Non-pigmented ciliary epithelial cell (primary cell): Measurements from ENCODE around the gene HEXD.
"Not testable (repeated sequence)": the region's sequence is repeated elsewhere in the genome, so short reads cannot be mapped to it uniquely, and the experiment has no call there.

Experiments used
- DNase-seq: peaks from one replicate; pipeline ENCODE4 v3.0.0-alpha.2; 2010; ENCODE audit warnings: low read depth

Gene HEXD

DNA sequence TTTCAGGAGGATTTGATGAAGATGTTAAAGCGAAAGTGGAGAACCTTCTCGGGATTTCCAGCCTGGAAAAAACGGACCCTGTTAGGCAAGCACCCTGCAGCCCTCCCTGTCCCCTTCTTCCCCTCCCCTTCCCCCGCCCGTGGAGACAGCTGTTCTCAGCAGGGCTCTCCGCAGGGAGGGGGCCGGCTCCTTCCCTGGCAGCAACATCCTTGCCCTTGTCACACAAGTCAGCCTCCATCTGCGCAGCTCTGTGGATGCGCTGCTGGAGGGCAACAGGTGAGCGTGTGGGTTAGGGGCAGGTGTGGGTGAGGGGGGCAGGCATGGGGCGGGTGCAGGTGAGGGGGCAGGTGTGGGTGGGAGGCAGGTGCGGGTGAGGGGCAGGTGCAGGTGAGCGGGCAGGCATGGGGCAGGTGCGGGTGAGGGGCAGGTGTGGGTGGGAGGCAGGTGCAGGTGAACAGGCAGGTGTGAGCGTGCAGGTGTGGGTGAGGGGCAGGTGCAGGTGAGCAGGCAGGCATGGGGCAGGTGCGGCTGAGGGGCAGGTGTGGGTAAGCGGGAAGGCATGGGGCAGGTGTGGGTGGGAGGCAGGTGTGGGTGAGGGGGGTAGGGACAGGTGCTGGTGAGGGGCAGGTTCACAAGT is 23.0 kb downstream of the HEXD start:
- no peak for DNase-seq

DNA sequence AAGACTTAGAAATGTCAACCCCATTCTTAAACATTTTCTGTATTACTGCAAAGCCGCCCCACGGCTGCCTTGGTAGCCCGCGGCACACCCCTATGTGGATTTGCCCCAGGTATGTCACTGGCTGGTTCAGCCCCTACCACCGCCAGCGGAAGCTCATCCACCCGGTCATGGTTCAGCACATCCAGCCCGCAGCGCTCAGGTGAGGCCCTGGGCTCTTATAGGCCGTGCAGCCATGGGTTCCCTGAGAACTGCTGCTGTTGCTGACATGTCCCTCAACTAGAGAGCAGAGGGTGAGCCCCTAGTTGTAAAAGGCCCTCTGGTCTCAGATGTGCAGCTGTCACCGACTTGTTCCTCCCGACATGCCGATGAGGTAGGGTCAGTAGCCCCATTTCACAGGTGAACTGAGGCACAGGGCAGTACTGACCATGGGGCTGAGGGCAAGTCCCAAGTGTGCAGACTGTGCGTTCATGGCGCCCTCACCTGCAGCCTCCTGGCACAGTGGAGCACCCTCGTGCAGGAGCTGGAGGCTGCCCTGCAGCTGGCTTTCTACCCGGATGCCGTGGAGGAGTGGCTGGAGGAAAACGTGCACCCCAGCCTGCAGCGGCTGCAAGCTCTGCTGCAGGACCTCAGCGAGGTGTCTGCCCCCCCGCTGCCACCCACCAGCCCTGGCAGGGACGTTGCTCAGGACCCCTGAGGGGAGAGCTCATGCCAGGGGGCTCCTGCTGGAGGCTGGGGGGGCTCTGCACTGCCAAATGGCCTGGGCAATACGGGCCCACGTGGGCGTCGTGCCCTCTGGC is 23.7 kb downstream of the HEXD start:
- DNase-seq = no peak

DNA sequence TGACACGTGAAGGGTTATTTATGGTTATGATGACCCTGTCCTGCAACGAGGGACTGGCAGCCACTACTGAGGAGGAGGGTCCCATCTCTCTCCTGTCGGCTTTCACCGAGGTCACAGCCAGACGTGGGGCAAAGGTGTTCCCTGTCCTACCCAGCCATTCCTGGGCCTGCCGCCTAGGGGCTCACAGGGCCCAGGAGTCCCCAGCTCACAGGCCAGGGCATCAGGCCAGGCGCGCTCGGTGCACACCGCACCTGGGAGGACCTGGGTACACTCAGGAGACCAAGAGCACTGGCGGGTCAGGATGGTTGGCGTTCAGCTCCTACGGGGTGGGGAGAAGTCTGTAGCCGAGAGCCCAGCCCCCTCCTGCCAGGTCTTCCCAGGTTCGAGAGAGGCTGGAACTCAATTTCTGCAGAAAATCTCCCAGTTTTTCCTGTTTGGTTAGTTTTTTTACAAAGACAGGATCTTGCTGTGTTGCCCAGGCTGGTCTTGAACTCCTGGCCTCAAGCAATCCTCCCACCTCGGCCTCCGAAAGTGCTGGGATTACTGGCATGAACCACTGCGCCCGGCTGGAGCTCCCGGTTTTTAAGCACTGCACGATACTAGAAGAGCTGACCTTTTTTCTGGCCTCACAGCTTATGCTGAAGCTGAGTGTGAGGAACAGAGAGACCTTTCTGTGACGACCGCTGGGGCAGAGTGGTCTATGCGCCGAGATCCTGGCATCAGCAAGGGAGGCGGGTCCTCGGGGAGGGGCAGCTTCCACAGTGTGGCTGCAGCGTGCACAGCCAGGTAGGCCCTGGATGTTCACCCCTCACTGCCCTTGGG is 24.7 kb downstream of the HEXD start:
- DNase-seq = no peak

DNA sequence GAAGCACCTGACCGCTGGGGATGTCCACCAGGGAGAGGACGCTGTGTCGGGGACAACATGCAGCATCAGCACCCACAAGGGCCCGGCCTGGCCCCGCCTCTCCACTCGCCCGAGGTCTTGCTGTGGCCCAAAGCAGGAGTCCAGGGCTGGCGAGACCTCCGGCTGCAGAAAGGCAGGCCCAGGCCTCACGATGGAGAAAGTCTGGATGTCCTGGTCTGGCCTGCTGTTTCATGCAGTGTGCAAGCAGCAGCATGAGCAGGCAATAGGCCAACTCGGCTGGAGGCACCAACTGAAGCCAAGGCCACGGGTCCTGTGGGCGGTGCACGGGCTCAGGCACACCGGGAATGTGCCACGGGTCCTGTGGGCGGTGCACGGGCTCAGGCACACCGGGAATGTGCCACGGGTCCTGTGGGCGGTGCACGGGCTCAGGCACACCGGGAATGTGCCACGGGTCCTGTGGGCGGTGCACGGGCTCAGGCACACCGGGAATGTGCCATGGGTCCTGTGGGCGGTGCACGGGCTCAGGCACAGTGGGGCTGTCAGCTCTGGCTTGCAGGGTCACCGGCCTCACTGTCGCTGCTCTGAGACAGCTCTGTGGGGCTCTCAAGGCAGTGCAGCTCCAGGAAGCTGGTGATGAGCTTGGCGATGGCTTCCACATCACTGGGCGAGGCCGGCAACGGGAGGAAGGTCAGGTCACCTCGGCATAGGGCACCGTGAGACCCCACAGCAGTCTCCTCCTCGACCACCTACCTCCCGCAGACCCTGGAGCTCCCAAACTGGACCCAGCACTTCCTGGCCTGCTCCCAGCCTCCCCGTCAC is 25.5 kb downstream of the HEXD start:
- no peak for DNase-seq

DNA sequence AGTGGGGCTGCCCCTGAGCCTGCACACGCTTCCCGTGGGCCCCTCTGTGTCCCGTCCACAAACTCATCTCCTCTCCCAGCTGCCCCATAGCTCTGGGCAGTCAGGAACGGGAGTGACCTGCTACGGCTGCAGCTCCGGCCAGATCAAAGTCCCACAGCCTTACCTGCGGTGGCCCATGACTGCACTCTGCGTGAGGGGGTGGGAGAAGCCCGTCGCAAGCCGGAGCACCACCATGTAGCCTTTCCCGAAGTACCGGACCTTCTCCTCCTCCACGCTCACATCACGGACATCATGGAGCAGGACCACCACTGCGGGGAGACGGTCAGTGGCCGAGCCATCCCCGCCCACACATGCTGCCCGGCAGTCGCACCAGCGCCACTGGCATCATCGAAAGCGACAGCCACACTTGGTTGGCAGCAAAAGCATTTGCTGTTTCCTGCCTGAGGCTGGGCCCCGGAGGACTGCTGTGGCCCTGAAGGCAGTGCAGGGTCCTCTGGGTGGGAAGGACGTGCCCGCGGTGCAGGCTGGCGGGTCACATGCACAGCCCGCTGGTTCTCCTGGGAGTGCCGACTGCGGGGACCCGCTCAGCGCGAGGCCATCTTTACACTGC is 26.2 kb downstream of the HEXD start:
- no peak for DNase-seq

DNA sequence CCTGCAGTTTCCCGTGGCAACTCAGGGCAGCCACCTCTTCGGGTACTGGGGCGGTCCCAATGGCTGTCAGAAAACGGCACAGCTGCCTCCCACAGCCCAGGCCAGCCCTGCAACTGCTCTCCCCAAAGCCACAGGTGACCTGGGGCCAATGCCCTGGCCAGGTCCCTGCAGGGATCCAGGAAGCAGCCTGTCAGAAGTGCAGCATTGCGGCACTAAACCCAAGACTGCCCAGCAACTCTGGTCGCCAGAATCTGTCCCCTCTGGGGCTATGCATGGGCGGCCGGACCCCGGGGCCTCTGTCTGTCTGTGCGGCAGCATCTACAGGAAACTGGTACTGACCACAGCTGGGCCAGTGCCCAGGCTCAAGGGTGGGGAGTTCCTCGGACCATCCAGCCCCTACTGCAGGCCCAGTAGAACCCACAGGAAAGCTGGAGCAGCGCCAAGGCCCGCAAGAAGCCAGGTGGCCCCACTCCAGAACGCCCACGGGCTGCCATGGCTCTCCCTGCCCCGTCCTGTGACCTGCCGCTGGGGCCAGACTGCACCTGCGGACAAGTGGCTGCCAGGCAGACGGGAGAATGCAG is 26.9 kb downstream of the HEXD start:
- no peak for DNase-seq

DNA sequence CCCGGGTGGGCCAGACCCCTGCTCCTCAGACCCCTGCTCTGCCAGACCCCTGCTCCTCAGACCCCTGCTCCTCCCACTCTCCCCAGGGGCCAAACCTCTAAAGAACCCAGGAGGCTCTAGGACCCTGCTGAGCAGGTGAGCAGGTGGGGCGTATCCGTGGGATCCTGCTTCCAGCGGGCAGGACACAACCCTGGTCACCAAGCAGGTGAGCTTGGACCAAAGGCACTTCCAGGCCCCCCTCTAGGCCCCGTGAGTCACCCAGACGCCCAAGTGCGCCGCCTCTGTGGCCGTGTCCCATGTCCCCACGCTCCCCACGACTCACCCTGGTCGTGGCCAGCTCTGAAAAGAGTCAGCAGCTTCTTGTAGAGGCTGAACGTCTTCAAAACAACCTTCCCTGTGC is 27.4 kb downstream of the HEXD start:
- no peak for DNase-seq

DNA sequence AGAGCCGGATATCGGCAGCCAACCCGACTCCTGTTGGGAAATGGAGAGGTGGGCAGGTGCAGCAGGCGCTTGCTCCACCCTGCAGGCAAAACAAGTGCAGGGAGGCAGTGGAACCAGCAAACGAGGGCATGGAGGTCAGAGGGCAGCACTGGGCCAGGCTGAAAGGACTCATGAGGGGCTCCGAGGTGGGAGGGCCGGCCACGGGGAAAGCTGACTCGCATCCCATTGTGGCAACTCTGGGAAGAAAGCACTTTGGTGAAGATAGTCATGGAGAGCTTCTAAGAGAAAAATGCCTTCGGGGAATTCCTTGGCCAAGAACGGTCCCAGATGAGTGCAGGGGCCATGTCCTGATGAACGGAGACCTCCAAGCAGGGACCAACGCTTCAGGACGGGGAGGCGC is 28.0 kb downstream of the HEXD start:
- no peak for DNase-seq

DNA sequence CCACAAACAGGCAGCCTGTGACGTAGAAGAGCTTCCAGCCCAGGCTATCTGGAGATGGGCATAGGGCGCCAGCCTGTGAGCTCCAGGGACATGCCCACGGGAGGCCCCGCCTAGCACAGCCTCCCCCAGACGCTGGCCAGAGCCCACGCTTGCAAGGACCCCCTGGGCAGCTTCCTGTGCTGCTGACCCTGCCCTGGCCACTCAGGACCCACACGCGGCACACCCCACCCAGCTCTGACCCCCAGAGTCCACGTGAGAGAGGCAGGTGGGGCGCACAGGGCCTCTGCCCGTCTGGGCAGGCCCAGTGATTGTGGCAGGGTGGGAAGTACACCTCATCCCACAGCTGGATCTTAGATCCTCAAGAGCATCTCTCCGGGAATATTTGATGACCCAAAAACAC is 28.5 kb downstream of the HEXD start:
- DNase-seq = no peak

DNA sequence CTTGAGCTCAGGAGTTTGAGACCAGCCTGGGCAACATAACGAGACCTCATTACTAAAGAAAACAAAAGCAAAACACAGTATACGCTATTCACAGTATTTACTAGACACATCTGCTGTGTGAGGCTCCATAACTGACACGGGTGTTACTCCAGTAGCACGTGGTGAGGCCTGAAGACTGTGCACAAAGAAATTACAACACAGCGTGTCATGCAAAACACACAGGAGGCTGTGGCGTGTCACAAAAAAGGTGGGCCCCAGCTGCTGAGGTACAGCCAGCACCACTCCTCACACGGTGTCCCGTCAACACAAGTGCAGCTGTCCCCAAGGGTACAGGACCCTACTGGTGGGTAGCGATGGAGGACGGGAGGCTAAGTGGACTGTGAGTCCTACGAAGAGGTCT is 29.7 kb downstream of the HEXD start:
- no peak for DNase-seq

DNA sequence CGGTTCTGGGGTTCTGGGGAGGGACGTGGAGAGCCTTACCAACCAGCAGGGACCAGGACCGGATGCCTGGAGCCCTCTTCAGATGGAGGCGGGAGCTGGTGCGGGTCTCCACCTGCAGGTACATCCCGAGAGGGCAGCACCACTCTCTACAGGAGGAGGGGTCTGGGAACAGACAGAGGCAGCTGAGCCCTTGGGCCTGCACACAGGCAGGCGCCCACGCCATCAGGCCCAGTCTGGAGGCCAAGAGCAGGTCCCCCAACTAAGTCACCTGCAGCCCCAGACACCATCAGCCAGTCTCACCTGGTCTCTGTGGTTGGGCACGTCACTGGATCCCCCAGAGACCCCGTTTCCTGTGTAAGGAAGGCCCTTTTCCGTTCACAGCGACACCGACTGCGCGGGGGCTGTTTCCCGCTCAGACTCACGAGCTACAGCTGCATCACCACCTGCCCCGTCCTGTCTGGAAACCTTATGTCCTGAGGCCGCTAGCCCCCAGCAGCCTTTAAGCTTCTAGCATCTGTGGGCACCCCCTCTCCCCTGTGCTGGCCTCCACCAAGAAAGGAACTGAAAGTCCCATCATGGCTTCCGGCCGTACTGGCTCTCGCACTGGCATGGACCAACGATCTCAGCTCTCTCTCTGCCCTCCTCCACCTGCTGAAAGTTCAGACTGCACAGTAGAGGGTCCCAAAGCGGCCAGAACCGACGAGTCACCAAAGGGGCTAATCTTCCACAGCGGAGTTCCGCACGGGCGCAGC is 31.2 kb downstream of the HEXD start:
- no peak for DNase-seq

DNA sequence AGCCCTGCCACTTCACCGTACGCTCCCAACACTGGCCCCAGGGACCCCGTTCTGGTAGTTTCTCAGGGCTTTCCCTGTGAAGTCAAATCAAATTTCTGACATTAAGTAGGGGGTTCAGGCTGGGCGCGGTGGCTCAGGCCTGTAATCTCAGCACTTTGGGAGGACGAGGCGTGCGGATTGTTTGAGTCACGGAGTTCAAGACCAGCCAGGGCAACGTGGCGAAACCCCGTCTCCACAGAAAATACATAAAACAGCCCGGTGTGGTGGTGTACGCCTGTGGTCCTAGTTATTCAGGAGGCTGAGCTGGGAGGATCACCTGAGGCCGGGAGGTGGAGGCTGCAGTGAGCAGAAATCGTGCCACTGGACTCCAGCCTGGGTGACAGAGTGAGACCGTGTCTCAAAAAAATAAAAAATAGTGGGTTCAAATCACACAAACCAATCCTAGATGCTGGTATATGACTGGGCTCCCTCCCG is 31.8 kb downstream of the HEXD start:
- no peak for DNase-seq

DNA sequence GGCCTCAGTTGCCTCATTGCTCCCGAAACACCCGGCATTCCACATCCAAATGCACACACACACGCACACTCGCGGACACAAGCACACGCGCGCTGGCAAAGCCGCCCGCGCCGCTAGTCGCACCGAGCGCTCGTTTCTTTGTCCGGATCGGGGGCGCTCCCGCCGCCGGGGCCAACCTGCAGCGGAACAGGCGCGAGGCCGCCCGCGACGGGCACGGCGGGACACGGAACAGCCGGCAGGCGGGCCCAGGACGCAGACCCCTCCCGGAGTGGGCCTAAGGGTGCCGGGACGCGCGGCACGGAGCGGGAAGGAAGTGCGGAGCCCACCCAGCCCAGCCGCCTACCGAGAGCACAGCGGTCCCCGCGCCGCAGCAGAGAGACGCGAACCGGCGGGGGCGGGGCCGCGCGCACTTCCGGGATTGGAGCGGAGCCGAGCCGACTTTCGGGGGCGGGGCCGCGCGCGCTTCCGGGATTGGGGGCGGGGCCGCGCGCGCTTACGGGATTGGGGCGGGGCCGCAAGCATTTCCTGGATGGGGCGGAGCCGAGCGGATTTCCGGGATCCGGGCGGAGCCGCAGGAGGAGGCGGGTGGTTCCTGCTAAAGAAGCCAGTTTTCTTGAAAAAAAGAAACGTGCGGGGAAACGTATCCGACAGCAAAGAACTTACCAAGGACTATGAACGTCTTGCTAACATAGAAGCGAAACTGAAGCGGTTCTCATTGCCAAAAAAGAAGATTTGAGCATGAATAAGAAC is 32.4 kb downstream of the HEXD start, which contains the start of gene CYBC1:
Gene CYBC1 (minus strand): TSS at position 396 of the 750 bp plus-strand sequence. CDS start 1,498 bp downstream, outside the sequence.
- peak; percentile 50 for DNase-seq

DNA sequence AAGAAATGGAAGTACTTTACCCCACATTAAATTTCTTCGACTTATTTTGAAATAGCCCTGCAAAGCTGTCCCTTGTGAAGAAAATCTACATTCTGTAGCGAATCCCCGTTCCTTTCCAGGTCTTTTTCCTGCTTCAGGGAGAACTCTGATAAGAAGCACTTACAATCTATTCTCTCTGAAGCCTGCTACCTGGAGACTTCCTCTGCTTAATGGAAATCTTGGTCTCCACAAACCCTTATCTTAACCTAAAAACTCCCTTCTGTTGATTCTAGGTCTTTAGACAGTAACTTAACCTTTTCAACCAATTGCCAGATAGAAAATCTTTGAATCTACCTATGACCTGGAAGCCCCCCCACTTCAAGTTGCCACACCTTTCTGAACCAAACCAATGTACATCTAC is 34.0 kb downstream of the HEXD start:
- no peak for DNase-seq

DNA sequence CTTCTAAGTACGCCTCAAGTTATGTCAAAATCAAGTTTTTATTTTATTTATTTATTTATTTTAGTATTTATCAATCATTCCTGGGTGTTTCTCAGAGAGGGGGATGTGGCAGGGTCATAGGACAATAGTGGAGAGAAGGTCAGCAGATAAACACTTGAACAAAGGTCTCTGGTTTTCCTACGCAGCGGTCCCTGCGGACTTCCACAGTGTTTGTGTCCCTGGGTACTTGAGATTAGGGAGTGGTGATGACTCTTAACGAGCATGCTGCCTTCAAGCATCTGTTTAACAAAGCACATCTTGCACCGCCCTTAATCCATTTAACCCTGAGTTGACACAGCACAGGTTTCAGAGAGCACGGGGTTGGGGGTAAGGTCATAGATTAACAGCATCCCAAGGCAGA is 35.0 kb downstream of the HEXD start:
- not testable (repeated sequence) for DNase-seq

DNA sequence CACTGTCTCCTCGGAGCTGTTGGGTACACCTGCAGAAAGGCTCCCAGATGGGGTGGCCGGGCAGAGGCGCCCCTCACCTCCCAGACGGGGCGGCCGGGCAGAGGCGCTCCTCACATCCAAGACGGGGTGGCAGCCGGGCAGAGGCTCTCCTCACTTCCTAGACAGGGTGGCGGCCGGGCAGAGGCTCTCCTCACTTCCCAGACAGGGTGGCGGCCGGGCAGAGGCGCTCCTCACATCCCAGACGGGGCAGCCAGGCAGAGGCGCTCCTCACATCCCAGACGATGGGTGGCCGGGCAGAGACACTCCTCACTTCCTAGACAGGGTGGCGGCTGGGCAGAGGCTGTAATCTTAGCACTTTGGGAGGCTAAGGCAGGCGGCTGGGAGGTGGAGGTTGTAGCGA is 35.6 kb downstream of the HEXD start:
- not testable (repeated sequence) for DNase-seq

DNA sequence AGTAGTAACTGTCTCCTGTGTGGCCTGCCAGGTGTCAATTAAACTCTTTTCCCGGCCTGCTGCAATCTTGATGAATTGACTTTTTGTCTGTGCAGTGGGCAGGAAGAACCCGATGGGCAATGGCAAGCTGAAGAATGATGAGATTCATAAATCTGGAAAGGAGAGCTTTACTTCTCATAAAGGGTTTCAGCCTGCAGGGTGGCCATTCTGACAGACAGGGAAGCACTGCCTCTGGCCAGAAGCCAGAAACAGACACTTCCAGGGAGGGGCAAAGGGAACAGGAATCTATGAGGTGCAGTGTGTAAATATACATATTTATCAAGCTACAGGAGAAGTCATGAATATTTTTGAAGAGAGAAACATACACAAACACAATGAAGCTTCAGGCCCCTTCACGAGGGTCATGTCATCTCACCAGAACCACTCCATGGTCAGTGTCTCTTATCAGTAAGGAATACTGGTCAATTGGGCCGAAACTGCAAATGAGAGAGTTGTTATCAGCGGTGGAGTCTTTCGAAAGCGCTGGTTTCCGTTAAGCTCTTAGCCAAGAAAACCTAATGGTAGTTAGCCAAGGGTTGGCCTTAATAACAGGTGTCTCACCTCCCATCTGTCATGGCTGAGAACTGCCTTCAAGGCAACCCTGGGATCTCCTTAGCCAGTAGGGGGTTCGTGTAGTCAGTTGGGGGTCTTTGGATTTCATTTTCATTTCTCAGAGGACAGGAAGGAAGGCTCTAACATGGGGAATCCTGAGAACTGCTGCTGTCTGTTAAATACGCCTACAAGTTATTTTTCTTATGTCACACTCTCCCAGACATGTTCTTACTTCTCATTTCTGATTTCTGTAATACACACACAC is 39.2 kb downstream of the HEXD start:
- no peak for DNase-seq

DNA sequence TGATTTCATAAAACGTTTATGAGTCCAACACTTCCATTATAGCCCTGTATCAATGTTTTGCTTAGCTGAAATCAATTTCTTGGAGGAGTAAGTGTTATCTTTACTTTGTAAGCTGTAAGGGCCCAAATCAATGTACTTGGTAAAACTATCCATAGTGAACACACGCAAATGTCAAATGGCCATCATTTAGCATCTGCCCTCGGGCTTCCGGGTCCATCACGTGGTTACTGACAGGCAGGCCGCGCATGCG is 39.7 kb downstream of the HEXD start:
- no peak for DNase-seq
